PFSK-1 (cell line): ENCODE measurements around the gene HDHD2.

Experiments
- FOXP2 ChIP-seq: optimal IDR thresholded peaks from 2 replicates; pipeline ENCODE3; 2011; ENCODE audit warnings: borderline replicate concordance, control low read depth, inconsistent platforms; ENCODE audit not compliant: insufficient read depth; ENCODE audit errors: extremely low read length, extremely low read depth
- POLR2AphosphoS5 ChIP-seq: IDR thresholded peaks from 2 replicates; pipeline ENCODE4 v1.6.1; 2012; ENCODE audit warnings: low read depth, mild to moderate bottlenecking, control low read depth, low read length, moderate library complexity
- REST ChIP-seq, 2 experiments: IDR thresholded peaks; 2 replicates each; pipeline versions ENCODE4 v1.6.1 to v1.8.0; 2011 to 2012; ENCODE audit warnings: low read depth in 2 of 2, low read length in 2 of 2, control low read depth in 1 of 2, inconsistent platforms in 1 of 2, mild to moderate bottlenecking in 1 of 2, moderate library complexity in 1 of 2; ENCODE audit not compliant: insufficient read depth in 1 of 2
- SIN3A ChIP-seq: IDR thresholded peaks from 2 replicates; pipeline ENCODE4 v1.6.1; 2012; ENCODE audit warnings: mild to moderate bottlenecking, low read length, moderate library complexity, borderline replicate concordance; ENCODE audit not compliant: insufficient read depth
- TAF1 ChIP-seq: IDR thresholded peaks from 2 replicates; pipeline ENCODE4 v1.6.1; 2012; ENCODE audit warnings: low read length, control low read depth, borderline replicate concordance; ENCODE audit not compliant: insufficient read depth

The HDHD2 gene

GRCh38 chr18:47080872-47081271 lies 69.4 kb downstream of the HDHD2 start:
- TF ChIP-seq SIN3A = no peak
- TF ChIP-seq FOXP2 = no peak
- TF ChIP-seq TAF1 = no peak
- TF ChIP-seq REST (IDR thresholded peaks at IDR 0.05; ENCODE audit: insufficient read depth in 1 of 2, low read depth in 2 of 2, low read length in 2 of 2) = no peak
- TF ChIP-seq POLR2AphosphoS5 = no peak

GRCh38 chr18:47077111-47077510 lies 73.2 kb downstream of the HDHD2 start:
- no peak for TF ChIP-seq FOXP2
- TF ChIP-seq TAF1 = no peak
- no peak for TF ChIP-seq REST (IDR thresholded peaks at IDR 0.05; ENCODE audit: insufficient read depth in 1 of 2, low read depth in 2 of 2, low read length in 2 of 2)
- no peak for TF ChIP-seq SIN3A
- no peak for TF ChIP-seq POLR2AphosphoS5

GRCh38 chr18:47075098-47075883 lies 75.0 kb downstream of the HDHD2 start:
- TF ChIP-seq TAF1 (no peak), SIN3A (no peak), REST (IDR thresholded peaks at IDR 0.05; ENCODE audit: insufficient read depth in 1 of 2, low read depth in 2 of 2, low read length in 2 of 2) (no peak), FOXP2 (no peak), POLR2AphosphoS5 (no peak)

GRCh38 chr18:47067648-47068047 lies 82.7 kb downstream of the HDHD2 start:
- TF ChIP-seq FOXP2 (no peak), TAF1 (no peak), POLR2AphosphoS5 (no peak), REST (IDR thresholded peaks at IDR 0.05; ENCODE audit: insufficient read depth in 1 of 2, low read depth in 2 of 2, low read length in 2 of 2) (no peak), SIN3A (no peak)
